HG03442 (cell line): ENCODE results near the gene TMEM244.
"Not testable (repeated sequence)": the region's sequence is repeated elsewhere in the genome, so short reads cannot be mapped to it uniquely, and the experiment has no call there.

Experiments
- ATAC-seq: cut with Tn5 transposase; IDR thresholded peaks from one replicate; pipeline ENCODE4 v1.9.1; 2021; ENCODE audit warnings: mild to moderate bottlenecking, moderate library complexity; ENCODE audit not compliant: unreplicated experiment

TMEM244 gene, protein sequence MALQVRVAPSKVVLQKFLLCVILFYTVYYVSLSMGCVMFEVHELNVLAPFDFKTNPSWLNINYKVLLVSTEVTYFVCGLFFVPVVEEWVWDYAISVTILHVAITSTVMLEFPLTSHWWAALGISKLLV

DNA sequence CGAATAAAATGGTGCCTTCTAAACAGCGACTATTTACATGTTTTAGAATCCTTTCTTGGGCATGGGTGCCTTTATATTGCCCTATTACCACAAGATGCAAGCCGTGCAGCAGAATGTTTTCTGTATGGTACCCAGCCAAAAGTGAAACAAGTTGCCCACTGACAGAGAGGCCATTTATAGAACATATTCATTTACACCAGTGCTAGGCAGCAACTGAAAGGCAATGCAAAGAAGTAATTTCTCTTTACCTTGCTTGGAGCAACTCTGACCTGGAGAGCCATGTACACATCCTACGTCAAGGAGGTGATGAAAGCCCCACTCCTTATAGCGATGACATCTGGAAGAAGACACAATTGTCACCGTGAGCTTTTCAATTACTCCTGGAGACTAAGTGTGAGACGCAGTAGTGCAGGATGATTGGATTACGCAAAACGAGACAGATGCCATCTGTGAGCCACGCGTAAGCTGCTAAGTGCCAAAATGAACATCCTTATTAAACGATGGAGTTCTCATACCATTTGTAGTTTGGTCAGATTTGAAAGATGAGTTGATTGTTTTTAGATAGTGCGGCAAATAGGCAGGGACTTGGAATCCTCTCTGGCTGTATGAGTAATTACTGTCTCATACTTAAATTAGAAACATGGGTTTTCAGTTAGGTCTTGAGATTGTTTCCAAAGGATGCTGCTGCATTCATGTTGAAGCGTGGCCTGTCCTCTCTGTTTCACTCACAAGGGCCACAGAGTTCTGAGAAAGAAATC lies at the start of gene TMEM244:
TSS of gene TMEM244 (minus strand) at position 408 of the 758 bp plus-strand sequence. CDS start at position 281, 127 bp downstream.
- no peak for ATAC-seq

DNA sequence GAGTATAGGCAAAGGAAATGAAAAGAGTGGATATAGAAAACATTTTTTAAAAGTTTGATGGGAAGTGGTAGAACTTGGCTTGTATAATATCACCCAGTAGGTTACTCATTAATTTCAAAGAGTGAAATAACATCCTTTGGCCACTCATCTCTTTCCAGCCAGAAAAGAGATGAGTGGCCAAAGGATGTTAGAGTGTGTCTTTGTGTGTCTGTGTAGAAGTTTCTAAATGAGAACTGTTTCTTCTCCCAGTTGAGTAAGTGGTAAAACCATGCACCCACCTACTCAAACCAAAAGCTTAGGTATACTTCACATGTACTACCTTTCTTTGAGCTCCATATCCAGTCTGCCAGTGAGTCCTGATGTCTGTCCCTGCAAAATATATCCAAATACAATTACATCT lies 47.7 kb upstream of the TMEM244 start:
- peak; percentile 72 for ATAC-seq

DNA sequence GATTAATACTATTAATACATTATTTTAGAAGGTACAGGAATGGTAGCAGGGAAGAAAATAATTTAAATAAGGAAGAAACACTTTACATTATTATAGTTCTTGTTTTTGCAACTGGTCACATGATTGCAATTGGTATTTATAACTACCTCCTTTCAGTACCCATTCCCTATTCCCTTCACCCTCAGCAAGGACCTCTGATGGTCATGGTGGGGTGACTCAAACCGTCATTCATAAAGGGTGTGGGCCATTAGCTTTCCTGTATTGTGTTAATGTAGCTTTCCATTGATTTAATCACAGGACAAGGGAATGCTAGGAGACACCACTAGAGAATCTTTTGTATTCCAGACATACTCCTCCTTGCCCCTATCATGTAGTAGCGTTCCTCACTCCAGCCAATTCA lies 47.2 kb upstream of the TMEM244 start:
- ATAC-seq, result no peak

DNA sequence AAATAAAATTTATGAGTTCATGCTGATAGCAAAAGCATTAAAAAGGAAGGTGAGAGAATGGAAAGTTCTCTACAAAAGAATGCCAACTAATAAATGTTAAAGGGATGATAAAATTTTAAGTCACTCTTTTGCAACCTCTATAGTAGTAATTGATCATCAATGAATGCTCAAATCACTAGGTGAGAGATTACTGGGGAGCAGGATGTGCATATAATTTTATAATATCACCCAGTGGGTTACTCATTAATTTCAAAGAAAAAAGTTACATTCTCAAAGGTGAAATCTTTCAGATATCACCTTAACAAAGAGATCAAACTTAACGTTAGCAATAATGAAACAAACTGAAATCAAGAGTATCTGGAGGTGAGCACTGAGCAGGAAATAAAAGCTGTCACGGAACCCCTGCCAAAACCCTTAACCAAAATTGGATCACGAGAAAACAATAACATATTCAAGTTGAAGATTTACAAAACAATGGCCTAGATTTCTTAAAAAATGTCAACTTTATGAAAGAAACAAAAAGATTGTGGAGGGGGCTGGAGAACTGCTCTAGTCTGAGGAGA lies 45.5 kb upstream of the TMEM244 start:
- ATAC-seq, result no peak

DNA sequence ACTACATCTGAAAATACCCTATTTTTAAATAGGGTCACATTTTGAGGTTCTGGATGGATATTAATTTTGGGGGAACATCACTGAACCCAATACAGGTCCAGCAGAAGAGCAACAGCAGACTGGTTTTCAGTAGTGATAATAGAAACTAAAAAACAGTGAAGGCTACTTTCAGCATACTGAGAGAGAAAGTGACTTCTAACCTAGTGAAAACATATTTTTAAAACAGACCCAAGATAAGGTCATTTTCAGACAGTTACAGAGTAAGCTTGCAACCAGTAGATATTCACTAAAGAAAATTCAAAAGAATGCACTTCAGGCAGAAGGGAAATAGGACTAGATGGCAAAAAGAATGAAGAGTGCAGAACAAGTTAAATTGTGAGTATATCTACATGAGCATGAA lies 42.0 kb upstream of the TMEM244 start:
- ATAC-seq, result no peak

DNA sequence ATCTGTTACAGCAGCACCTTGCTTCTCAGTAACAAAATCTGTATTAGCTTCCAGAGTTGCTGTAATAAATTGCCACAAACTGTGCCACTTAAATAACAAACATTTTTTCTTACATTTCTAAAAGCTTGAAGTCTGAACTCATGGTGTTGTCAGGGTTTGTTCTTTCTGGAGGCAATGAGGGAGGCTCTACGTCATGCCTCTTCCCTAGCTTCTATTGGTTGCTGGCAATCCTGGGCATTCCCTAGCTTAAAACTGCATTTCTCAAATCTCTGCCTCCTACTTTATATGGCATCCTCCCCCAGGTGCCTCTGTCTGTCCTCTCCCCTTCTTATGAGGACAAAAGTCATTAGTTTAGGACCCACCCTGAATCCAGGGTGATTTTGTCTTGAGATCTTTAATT lies 41.6 kb upstream of the TMEM244 start:
- no peak for ATAC-seq

DNA sequence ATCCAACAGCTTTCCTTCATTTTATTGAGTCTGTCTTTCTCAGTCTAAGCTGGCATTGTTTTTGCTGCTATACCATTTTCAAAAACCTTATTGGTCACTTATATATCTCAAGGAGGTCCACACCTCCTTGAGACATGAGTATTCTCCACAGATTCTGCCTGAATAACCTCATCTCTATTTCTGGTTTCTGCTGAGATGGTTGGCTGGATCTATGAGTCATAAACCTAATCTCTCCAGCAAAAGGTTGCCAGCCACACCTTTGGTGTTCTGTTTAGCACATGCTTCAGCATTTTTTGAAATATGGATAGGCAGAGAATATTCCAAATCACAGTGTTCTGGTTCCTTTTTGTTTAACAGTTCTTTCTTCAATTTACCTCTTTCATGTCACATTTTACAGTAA lies 40.8 kb upstream of the TMEM244 start:
- peak; percentile 64 for ATAC-seq

DNA sequence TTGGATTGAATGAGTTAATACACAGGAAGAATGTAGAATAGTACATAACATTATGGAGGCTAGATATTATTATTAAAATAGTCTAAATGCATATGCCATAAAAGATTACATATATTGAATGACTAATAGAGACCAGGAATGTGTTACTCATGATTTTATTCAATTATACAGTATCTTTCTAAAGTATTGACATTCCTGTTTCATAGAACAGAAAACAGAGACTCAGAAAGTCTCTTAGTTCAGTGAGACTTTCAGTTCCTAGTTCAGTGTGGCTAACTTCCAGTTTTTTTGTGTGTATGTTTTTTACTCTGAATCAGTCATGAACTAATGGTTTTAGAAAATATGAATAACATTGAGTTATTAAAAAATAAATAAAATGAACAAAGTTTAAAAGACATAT lies 34.6 kb upstream of the TMEM244 start:
- ATAC-seq, result peak; percentile 79

DNA sequence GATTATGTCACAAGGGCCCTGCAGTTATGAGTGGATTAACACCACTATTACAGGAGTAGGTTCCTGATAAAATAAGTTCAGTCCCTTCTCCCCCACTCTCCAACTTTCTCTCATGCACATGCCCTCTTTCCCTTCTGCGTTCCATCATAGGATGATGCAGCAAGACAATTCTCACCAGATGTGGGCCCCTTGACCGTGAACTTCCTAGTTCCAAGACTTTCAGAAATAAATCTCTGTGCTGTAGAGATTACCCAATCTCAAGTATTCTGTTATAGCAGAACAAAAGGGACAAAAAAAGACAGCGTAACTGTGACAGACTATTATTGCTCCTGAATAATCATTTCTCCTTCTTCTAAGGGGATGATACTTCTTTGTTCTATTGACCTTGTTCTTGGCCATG lies 33.8 kb upstream of the TMEM244 start:
- no peak for ATAC-seq

DNA sequence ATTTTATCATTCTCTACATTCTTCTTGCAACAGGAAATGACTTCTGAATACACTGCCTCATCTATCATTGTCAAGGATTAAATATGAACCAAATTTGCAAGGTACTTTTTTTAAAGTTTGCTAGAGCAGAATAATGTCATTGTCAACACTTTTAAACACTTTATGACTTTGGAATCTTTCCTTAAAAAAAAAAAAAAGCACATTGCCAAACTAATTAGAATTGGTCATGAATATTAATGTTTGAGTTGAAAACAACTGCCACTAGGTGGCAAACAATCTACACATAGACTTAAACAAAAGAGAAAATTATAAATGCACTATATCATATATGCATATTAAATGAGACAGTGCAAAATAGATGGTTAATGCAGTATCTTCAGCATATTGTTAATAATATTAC lies 32.5 kb upstream of the TMEM244 start:
- no peak for ATAC-seq

DNA sequence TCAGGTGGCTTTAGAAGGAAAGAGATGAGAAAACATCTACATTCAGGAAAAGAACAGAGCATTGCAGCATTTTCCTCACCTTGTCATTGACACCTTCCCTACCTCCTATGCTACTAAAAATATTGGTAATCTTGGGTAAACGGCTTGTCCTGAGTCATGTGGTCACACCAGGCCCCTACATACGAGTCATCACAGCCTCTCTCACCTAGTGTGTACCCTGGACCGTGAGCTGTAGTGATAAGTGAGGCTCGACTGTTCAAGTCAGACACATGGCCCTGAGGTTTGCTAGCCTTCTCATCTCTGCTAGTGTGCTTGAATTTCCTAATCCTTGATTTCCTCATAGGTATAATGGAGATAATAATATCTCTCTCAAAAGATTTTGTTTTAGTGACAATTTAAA lies 29.6 kb upstream of the TMEM244 start:
- peak; percentile 44 for ATAC-seq

DNA sequence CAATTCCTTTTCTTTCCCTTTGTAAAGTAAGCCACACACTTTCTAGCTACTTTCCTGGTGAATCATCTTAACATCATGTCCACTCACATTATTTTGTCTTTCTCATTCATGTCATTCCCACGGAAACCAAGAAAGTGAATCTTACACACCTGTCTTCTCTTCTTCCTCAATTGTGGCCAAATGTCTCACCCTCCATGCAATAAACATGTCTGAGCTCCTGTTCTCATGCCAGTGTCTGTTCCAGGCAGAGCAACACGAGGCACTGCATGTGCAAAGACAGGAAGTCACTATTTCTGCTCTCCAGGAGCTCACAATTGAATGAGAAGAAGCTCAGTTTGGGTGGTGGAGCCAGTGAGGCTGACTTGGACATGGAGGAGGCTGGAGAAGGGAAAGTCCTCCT lies 29.0 kb upstream of the TMEM244 start:
- ATAC-seq, result peak; percentile 40

DNA sequence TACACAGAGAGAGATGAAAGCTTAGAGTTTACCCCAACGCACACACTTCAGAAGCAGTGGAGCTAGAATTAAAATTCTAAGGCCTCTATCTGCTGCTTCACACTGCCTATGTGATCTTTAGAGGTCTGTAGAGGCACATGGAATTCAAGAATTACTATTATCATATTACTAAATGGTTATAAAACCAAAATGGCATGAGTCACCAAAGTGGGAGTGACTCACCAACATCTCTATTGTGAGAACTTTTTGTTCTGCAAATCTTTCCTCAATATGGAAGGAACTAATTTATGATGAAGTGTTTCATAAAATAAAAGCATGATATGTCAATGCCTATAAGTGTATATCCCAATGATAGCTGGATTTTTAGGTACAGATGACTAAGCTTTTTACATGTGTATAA lies 28.5 kb upstream of the TMEM244 start:
- ATAC-seq, result no peak

DNA sequence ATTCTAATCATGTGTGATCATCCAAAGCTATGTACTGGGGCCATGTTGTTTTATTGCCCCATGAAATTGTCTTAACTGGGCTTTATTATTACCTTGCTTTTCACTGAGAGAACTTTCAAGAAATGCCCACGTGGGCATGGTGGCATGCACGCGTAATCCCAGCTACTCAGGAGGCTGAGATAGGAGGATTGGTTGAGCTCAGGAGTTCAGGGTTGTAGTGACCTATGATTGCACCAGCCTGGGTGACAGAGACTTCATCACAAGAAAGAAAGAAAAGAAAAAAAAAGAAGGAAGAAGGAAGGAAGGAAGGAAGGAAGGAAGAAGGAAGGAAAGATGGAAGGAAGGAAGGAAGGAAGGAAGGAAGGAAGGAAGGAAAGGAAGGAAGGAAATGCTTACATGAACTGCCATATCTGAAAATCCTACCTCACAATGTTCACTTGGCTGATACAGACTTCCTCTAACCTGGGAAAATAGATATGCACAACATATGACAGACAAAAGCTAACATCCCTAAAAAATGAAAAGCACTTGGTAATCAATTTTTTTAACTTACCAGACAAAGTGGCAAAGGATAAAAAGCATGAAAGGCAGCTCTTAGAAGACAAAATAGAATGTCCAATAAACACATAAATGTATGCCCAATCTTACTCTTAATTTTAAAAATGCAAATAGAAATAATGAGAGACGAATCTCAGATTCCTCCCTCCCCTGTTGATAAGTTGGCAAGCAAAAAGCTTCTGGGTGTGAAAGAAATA lies 25.5 kb upstream of the TMEM244 start:
- ATAC-seq, result no peak

DNA sequence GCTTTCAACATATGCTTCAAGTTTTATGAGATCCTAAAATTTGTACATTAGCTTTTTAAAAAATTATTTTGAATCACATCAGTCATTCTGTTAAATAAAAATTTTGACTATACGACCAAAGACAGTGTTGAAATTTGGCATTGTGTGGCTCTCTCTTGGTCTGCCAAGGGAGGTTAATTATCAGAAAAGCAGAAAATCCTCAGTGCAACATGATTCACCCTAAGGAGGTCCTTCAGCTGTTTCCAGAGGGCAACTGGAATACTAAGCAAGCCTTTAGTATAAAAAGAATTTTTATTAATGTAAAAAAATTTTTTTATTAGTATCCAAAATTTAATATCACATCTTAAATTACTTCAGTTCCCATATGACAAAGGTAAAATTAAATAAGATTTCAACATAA lies 23.1 kb upstream of the TMEM244 start:
- ATAC-seq, result no peak

DNA sequence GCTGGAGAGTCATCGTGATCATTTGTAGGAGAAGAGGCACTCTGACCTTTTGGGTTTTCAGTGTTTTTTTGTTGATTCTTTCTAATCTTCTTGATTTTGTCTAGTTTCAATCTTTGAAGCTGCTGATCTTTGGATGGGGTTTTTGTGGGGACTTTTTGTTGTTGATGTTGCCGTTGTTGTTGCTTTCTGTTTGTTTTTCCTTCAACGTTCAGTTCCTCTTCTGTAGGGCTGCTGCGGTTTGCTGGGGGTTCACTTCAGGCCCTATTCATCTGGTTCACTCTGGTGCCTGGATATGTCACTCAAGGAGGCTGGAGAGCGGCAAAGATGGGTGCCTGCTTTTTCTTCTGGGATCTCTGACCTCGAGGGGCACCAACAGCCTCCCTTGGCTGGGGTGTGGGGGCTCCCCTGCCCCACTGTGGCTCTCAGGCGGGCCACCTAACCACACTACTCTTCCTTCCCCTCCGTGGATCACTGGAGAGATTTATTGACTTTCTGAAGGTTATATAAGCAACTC lies 21.5 kb upstream of the TMEM244 start:
- ATAC-seq, result peak; percentile 90

DNA sequence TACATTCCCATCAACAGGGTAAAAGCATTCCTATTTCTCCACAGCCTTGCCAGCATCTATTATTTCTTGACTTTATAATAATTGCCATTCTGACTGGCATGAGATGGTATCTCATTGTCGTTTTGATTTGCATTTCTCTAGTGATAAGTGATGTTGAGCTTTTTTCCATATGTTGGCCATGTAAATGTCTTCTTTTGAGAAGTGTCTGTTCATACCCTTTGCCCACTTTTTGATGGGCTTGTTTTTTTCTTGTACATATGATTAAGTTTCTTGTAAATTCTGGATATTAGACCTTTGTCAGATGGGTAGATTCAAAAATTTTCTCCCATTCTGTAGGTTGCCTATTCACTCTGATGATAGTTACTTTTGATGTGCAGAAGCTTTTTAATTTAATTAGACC lies 16.8 kb upstream of the TMEM244 start:
- not testable (repeated sequence) for ATAC-seq

DNA sequence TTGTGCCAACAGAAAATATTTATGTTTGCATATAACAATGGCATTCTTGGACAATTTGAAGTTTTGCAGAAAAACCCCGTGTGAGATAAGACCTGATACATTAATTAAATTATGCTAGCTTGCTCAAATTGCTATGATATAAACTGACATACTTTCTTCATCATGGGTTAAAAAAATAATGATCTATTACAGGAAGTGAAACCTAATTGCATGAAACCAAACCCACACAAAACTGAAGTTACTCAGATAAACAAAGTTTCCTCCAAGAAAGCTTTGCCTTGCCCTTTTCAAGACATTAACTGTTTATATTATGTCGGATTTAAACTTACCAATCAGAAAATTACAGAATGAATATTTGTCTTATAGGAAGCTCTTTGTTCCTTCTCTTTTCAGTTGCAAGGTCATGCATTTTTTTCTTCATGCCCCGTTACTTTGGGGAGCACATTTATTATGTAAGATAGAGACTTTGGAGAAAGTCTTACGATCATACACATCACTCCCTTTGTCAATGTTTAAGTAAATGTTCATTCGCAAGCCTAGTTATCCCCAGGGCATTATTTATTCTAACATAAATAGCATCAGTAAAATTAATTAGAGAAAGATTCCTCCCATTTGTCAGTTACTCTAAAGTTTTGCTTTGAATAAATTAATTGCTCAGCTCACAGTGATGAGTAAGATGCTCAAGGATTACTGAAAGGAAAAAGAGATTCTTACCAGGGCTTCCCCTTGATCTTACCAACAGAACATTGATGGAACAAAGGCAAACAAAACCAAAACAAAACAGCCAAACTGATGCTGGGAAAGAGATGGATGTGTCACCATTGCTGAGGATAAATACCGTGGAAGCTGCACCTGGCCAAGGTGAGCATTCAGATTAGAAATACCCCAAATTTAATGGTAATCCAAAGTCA lies 14.8 kb upstream of the TMEM244 start:
- ATAC-seq, result peak; percentile 89

DNA sequence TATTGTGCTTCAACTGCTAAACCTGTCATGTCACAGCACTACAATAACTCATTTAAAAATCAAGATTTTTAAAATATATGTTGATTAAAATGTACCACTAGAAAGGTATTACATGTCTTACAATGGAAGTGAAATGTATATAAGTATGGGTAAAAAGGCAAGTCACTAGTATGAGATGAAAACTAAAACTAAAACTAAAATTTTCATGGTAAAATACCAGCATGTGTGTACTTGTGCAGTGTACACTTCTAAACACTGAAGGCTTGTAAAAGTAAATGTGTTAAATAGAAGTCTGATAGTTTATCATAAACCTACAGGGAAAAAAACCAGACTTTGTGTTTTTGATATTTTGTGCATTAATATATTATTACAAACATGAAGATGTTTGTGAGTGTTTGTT lies 13.7 kb upstream of the TMEM244 start:
- no peak for ATAC-seq

DNA sequence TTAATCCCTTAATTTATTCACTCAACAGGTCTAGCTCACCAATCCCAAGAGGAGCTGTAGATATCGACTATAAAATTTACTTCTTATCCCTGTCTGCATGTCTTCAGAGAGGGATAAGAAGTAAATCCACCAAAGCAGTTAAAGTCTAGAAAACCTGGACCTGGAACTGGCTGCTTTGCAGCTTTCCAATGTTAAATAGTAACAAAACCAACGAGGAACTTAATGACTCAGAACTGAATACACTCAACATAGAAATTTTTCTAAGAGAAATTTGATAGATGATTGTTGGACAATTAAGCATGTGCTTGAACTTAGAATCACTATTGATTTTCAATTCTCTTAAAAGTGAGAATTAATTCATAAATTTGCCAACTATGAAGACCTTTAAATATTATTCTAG lies 11.5 kb upstream of the TMEM244 start:
- no peak for ATAC-seq

DNA sequence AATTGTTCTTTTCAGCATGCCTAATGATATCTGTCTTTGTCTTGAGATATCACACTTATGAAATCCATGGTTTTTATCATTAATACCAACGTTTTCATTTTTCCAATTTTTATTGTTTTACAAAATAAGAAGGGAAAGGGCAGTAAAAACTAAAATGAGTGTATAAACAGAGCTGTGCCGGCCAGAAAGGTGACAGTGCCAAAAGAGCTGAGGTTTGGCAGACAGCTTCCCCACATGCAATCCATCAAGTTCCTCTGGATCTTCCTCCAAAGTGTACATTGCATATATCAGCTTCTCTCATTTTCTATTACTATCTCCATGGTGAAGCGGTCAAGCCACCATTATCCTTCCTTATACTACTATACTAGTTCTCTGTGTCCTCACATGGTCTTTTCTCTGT lies 10.1 kb upstream of the TMEM244 start:
- ATAC-seq, result no peak
